IMR-90 (cell line): ENCODE data around the gene ATL2. TPM values are rescaled to one million over a fixed set of nuclear protein-coding genes. Genes with fewer than 3 reads are reported as not detected.

Experiments
- ATAC-seq: fragments of 200-7000 bp; cut with Tn5 transposase; 2 replicates; pipeline ENCODE4 v1.9.1; 2020; ENCODE audit warnings: low read depth, mild to moderate bottlenecking, moderate library complexity
- BruUV-seq: library from RNA; stranded (reverse); fragments of 400-500 nt; replicated peaks from 2 replicates; lab custom pipeline; 2021; lab: Mats Ljungman, UMichigan
- CTCF ChIA-PET: fragments of 300-600 bp; formaldehyde crosslinking; extraction: SDS; loops from one replicate; lab custom pipeline; 2021; ENCODE audit warnings: antibody characterized with exemption; lab: Yijun Ruan, JAX
- POLR2A ChIA-PET: fragments of 300-600 bp; sonication (Branson Sonifier 250); formaldehyde crosslinking; loops from one replicate; lab custom pipeline; 2022; ENCODE audit warnings: antibody characterized with exemption; ENCODE audit not compliant: unreplicated experiment; lab: Charles Lee
- DNase-seq: peaks from one replicate; pipeline ENCODE4 v3.0.0; 2013
- H2AFZ ChIP-seq: replicated peaks from 2 replicates; pipeline ENCODE3; 2013; ENCODE audit warnings: low read length, mild to moderate bottlenecking; ENCODE audit not compliant: poor library complexity
- H2AK5ac ChIP-seq: 2 replicates; pipeline ENCODE4 v1.6.1; 2013; ENCODE audit warnings: low read depth, low read length, inconsistent platforms
- H2AK9ac ChIP-seq: replicated peaks from 2 replicates; pipeline ENCODE3; 2013; ENCODE audit warnings: mild to moderate bottlenecking, low read depth, low read length, moderate library complexity; ENCODE audit not compliant: poor library complexity
- H2BK120ac ChIP-seq: 2 replicates; pipeline ENCODE4 v1.6.1; 2013; ENCODE audit warnings: low read depth, low read length, inconsistent platforms
- H2BK15ac ChIP-seq: 3 replicates; pipeline ENCODE4 v1.6.1; 2013; ENCODE audit warnings: low read depth, low read length, inconsistent platforms
- H2BK20ac ChIP-seq: 2 replicates; pipeline ENCODE4 v1.6.1; 2013; ENCODE audit warnings: low read depth, mild to moderate bottlenecking, inconsistent platforms, low read length, moderate library complexity
- H2BK5ac ChIP-seq: 2 replicates; pipeline ENCODE4 v1.6.1; 2013; ENCODE audit warnings: mild to moderate bottlenecking, low read depth, low read length, inconsistent platforms; ENCODE audit not compliant: poor library complexity, severe bottlenecking
- H3K14ac ChIP-seq: replicated peaks from 2 replicates; pipeline ENCODE4 v1.6.1; 2013; ENCODE audit warnings: low read depth, low read length, inconsistent platforms
- H3K18ac ChIP-seq: 2 replicates; pipeline ENCODE4 v1.6.1; 2013; ENCODE audit warnings: low read depth, low read length, control low read depth
- H3K23ac ChIP-seq: 2 replicates; pipeline ENCODE4 v1.6.1; 2013; ENCODE audit warnings: low read depth, low read length, inconsistent platforms
- H3K27ac ChIP-seq: 2 replicates; pipeline ENCODE4 v1.5.1; 2013; ENCODE audit warnings: mild to moderate bottlenecking, control low read depth, low read length; ENCODE audit not compliant: insufficient read depth
- H3K27me3 ChIP-seq: 2 replicates; pipeline ENCODE4 v1.6.1; 2013; ENCODE audit warnings: low read length; ENCODE audit not compliant: control insufficient read depth, insufficient read depth
- H3K36me3 ChIP-seq: 2 replicates; pipeline ENCODE4 v1.6.1; 2013; ENCODE audit warnings: low read length, mixed read lengths; ENCODE audit not compliant: control insufficient read depth, insufficient read depth
- H3K4ac ChIP-seq: 2 replicates; pipeline ENCODE4 v1.6.1; 2013; ENCODE audit warnings: low read depth, low read length, inconsistent platforms
- H3K4me1 ChIP-seq: 2 replicates; pipeline ENCODE4 v1.6.1; 2013; ENCODE audit warnings: low read length, mixed read lengths; ENCODE audit not compliant: control insufficient read depth, insufficient read depth
- H3K4me2 ChIP-seq: 2 replicates; pipeline ENCODE4 v1.6.1; 2013; ENCODE audit warnings: low read depth, mild to moderate bottlenecking, control low read depth, low read length, moderate library complexity
- H3K4me3 ChIP-seq: 2 replicates; pipeline ENCODE4 v1.5.1; 2013; ENCODE audit warnings: low read depth, mild to moderate bottlenecking, control low read depth, low read length, moderate library complexity; ENCODE audit not compliant: insufficient read depth
- H3K56ac ChIP-seq: 2 replicates; pipeline ENCODE4 v1.6.1; 2013; ENCODE audit warnings: low read length, inconsistent platforms; ENCODE audit not compliant: insufficient read depth; ENCODE audit errors: extremely low read depth
- H3K79me1 ChIP-seq, 2 experiments: 2 replicates each; pipeline ENCODE4 v1.6.1; 2013; ENCODE audit warnings: low read length in 2 of 2, inconsistent platforms in 1 of 2, low read depth in 1 of 2
- H3K9ac ChIP-seq: 2 replicates; pipeline ENCODE4 v1.6.1; 2013; ENCODE audit warnings: low read depth, low read length, control low read depth
- H3K9me1 ChIP-seq: 2 replicates; pipeline ENCODE4 v1.6.1; 2013; ENCODE audit warnings: low read length, inconsistent platforms; ENCODE audit not compliant: insufficient read depth
- H3K9me3 ChIP-seq: 2 replicates; pipeline ENCODE4 v1.6.1; 2013; ENCODE audit warnings: low read length; ENCODE audit not compliant: control insufficient read depth, insufficient read depth
- H4K20me1 ChIP-seq: 2 replicates; pipeline ENCODE4 v1.6.1; 2013; ENCODE audit warnings: low read length, inconsistent platforms; ENCODE audit not compliant: insufficient read depth
- H4K5ac ChIP-seq: 2 replicates; pipeline ENCODE4 v1.6.1; 2013; ENCODE audit warnings: mild to moderate bottlenecking, low read depth, low read length, control low read depth
- H4K8ac ChIP-seq, 2 experiments: 2 replicates each; pipeline ENCODE4 v1.6.1; 2013; ENCODE audit warnings: low read depth in 2 of 2, low read length in 2 of 2, control low read depth in 1 of 2, inconsistent platforms in 1 of 2
- H4K91ac ChIP-seq: 2 replicates; pipeline ENCODE4 v1.6.1; 2013; ENCODE audit warnings: low read depth, low read length, inconsistent platforms; ENCODE audit not compliant: insufficient read depth
- CEBPB ChIP-seq: IDR thresholded peaks from 2 replicates; pipeline ENCODE4 v1.6.1; 2012; ENCODE audit warnings: low read depth, low read length, improper control_type of control experiment
- CTCF ChIP-seq: conservative IDR thresholded peaks from 2 replicates; pipeline ENCODE4 v1.5.1; 2012; ENCODE audit warnings: mild to moderate bottlenecking, low read depth, low read length, improper control_type of control experiment
- FOS ChIP-seq: fragments of 150-350 bp; IDR thresholded peaks from 2 replicates; pipeline ENCODE4 v1.6.1; 2016; ENCODE audit warnings: low read depth, low read length
- MXI1 ChIP-seq: IDR thresholded peaks from 2 replicates; pipeline ENCODE4 v1.6.1; 2012; ENCODE audit warnings: low read depth, mild to moderate bottlenecking, low read length, moderate library complexity, borderline replicate concordance
- RAD21 ChIP-seq: IDR thresholded peaks from 2 replicates; pipeline ENCODE4 v1.6.1; 2012; ENCODE audit warnings: low read length, improper control_type of control experiment
- RFX5 ChIP-seq: IDR thresholded peaks from 2 replicates; pipeline ENCODE4 v1.8.0; 2012; ENCODE audit warnings: low read depth, mild to moderate bottlenecking, low read length, moderate library complexity
- WGBS, 2 experiments: methylation state at CpG; one replicate each; pipeline versions ENCODE4 v1.1.5 to v1.1.7; 2013; ENCODE audit warnings: missing lambda C conversion rate in 2 of 2; ENCODE audit not compliant: insufficient read length in 1 of 2; ENCODE audit errors: extremely low coverage in 2 of 2; 5-methylcytosine and 5-hydroxymethylcytosine counted together
- dilution Hi-C: fragments of 300-500 bp; cut with HindIII; formaldehyde crosslinking; loops from one replicate; pipeline ENCODE4 v1.14.3; 2018; ENCODE audit warnings: low sequenced_read_pairs; ENCODE audit not compliant: unreplicated experiment
- in situ Hi-C: fragments of 300-500 bp; cut with MboI; formaldehyde crosslinking; loops from 3 replicates; pipeline ENCODE4 v1.14.3; 2019; ENCODE audit warnings: low sequenced_read_pairs, inconsistent platforms, mixed read lengths
- intact Hi-C: fragments of 100-400 bp; cut with micrococcal nuclease; formaldehyde crosslinking; loops from 2 replicates; pipeline ENCODE4 v1.10.0; 2022
- polyA plus RNA-seq, 3 experiments: library from polyadenylated mRNA; depleted of rRNA; stranded (reverse); fragments of >200 nt; gene quantifications; 2 replicates each; pipeline ENCODE4 v1.2.3, GENCODE V29; 2012; ENCODE audit warnings: low replicate concordance in 1 of 3
- total RNA-seq: library from RNA; depleted of rRNA; stranded (reverse); fragments of >200 nt; gene quantifications from 2 replicates; pipeline ENCODE4 v1.2.3, GENCODE V29; 2012

ATL2 gene
- total and polyA plus RNA-seq, 2 of the 4 experiments (the other 2 are of a cell fraction) = 16.0 to 62.6 TPM

GRCh38 chr2:38293152-38293865 is 83.8 kb downstream of the ATL2 start:
- H3K27me3 ChIP-seq = no peaks in the 10 kb centered on the region
- no peak overlapping the region for H3K18ac ChIP-seq
- H3K79me1 ChIP-seq = no peaks in the 10 kb centered on the region
- no peak overlapping the region for H3K56ac ChIP-seq
- ChIA-PET POLR2A (no interaction called here), CTCF (no interaction called here)
- H2AK9ac ChIP-seq = no peak overlapping the region
- no peaks in the 10 kb centered on the region for H4K20me1 ChIP-seq
- H2BK120ac ChIP-seq = no peak overlapping the region
- no peak overlapping the region for H3K23ac ChIP-seq
- H3K14ac ChIP-seq = no peak overlapping the region
- no peak overlapping the region for H3K9ac ChIP-seq
- no peak overlapping the region for H4K8ac ChIP-seq
- H3K27ac ChIP-seq = no peak overlapping the region
- H2AK5ac ChIP-seq = no peak overlapping the region
- no peak overlapping the region for H3K4me2 ChIP-seq
- H3K36me3 ChIP-seq = peaks cover 9% of the 10 kb centered on the region
- dilution Hi-C loops (no loop called here), intact Hi-C loops (no loop called here), in situ Hi-C loops (no loop called here)
- DNase-seq (peak; percentile 23), ATAC-seq (no peak)
- H2AFZ ChIP-seq = no peak overlapping the region
- no peak overlapping the region for H4K91ac ChIP-seq
- no peak overlapping the region for H2BK5ac ChIP-seq
- TF ChIP-seq FOS = no peak
- no peak for TF ChIP-seq RAD21
- TF ChIP-seq RFX5 = no peak
- no peak for TF ChIP-seq CTCF
- TF ChIP-seq MXI1 = no peak
- no peak for TF ChIP-seq CEBPB
- H2BK15ac ChIP-seq = no peak overlapping the region
- peaks cover 2% of the 10 kb centered on the region; the same call in 1 of the 2 replicates for H3K4me1 ChIP-seq
- no peaks in the 10 kb centered on the region for H3K9me1 ChIP-seq
- WGBS, 2 experiments = no CpG with 5 or more reads among the region's 7 CpGs
- no TSS peak for BruUV-seq
- H3K9me3 ChIP-seq = no peaks in the 10 kb centered on the region
- no peak overlapping the region for H3K4me3 ChIP-seq
- H4K5ac ChIP-seq = no peak overlapping the region
- H3K4ac ChIP-seq = no peak overlapping the region
- no peak overlapping the region for H2BK20ac ChIP-seq
